Liver (tissue), 9 donors: Measurements from ENCODE around the gene BGN. TPM values are rescaled to one million over a fixed set of nuclear protein-coding genes. Genes with fewer than 3 reads are reported as not detected.

Source experiments
- DNase-seq: peaks from one replicate; pipeline ENCODE4 v3.0.0-alpha.2; 2017; ENCODE audit warnings: low spot score
- H3K27ac ChIP-seq, 2 donors: one replicate each; pipeline ENCODE4 v1.7.0; 2013; ENCODE audit warnings: inconsistent platforms in 2 of 2, low read length in 2 of 2, control low read depth in 1 of 2, low read depth in 1 of 2, mild to moderate bottlenecking in 1 of 2
- H3K27me3 ChIP-seq, 4 donors: one replicate each; pipeline versions ENCODE4 v1.6.1 to v1.7.0; 2013; ENCODE audit warnings: low read length in 3 of 4, inconsistent platforms in 1 of 4, mild to moderate bottlenecking in 1 of 4, moderate library complexity in 1 of 4; ENCODE audit not compliant: control insufficient read depth in 4 of 4, insufficient read depth in 4 of 4
- H3K36me3 ChIP-seq, 4 donors: one replicate each; pipeline versions ENCODE4 v1.6.1 to v1.7.0; 2013; ENCODE audit warnings: low read length in 3 of 4, mild to moderate bottlenecking in 3 of 4, low read depth in 1 of 4, moderate library complexity in 1 of 4; ENCODE audit not compliant: control insufficient read depth in 4 of 4, insufficient read depth in 3 of 4
- H3K4me1 ChIP-seq, 4 donors: one replicate each; pipeline versions ENCODE4 v1.6.1 to v1.7.0; 2013; ENCODE audit warnings: low read length in 3 of 4, mild to moderate bottlenecking in 3 of 4, moderate library complexity in 1 of 4; ENCODE audit not compliant: control insufficient read depth in 4 of 4, insufficient read depth in 4 of 4
- H3K4me3 ChIP-seq, 3 donors: one replicate each; pipeline versions ENCODE4 v1.6.1 to v1.7.0; 2013; ENCODE audit warnings: low read length in 3 of 3, control low read depth in 1 of 3, low read depth in 1 of 3, mild to moderate bottlenecking in 1 of 3
- H3K9ac ChIP-seq, 2 donors: one replicate each; pipeline ENCODE4 v1.7.0; 2013; ENCODE audit warnings: low read length in 2 of 2, mild to moderate bottlenecking in 2 of 2, moderate library complexity in 2 of 2, control low read depth in 1 of 2, low read depth in 1 of 2
- H3K9me3 ChIP-seq, 4 donors: one replicate each; pipeline versions ENCODE4 v1.6.1 to v1.7.0; 2013; ENCODE audit warnings: low read length in 3 of 4; ENCODE audit not compliant: control insufficient read depth in 4 of 4
- ATF3 ChIP-seq: IDR thresholded peaks from 2 replicates; pipeline ENCODE4 v1.6.1; 2016; ENCODE audit warnings: antibody characterized with exemption
- CTCF ChIP-seq: fragments of 150-350 bp; IDR thresholded peaks from 2 replicates; pipeline ENCODE4 v1.5.1; 2017; ENCODE audit warnings: improper control_type of control experiment, low read depth, low read length; ENCODE audit not compliant: missing input control
- EGR1 ChIP-seq, 2 donors: IDR thresholded peaks; 2 replicates each; pipeline ENCODE4 v1.6.1; 2016 to 2018; ENCODE audit warnings: antibody characterized with exemption in 2 of 2, low read depth in 2 of 2
- FOXA1 ChIP-seq: IDR thresholded peaks from 2 replicates; pipeline ENCODE4 v1.6.1; 2016; ENCODE audit warnings: antibody characterized with exemption
- FOXA2 ChIP-seq: IDR thresholded peaks from 2 replicates; pipeline ENCODE4 v1.6.1; 2016; ENCODE audit warnings: antibody characterized with exemption
- GABPA ChIP-seq, 2 donors: IDR thresholded peaks in 1 of 2; conservative IDR thresholded peaks in 1 of 2; 2 replicates each; pipeline ENCODE4 v1.6.1; 2016; ENCODE audit warnings: antibody characterized with exemption in 2 of 2, mild to moderate bottlenecking in 1 of 2, moderate library complexity in 1 of 2
- HNF4A ChIP-seq, 2 donors: conservative IDR thresholded peaks; 2 replicates each; pipeline ENCODE4 v1.6.1; 2016; ENCODE audit warnings: antibody characterized with exemption in 2 of 2, mild to moderate bottlenecking in 2 of 2
- HNF4G ChIP-seq: IDR thresholded peaks from 2 replicates; pipeline ENCODE4 v1.6.1; 2016; ENCODE audit warnings: antibody characterized with exemption
- JUND ChIP-seq, 2 donors: IDR thresholded peaks; 2 replicates each; pipeline ENCODE4 v1.6.1; 2016; ENCODE audit warnings: antibody characterized with exemption in 2 of 2
- MAX ChIP-seq: IDR thresholded peaks from 2 replicates; pipeline ENCODE4 v1.6.1; 2016; ENCODE audit warnings: antibody characterized with exemption
- NR2F2 ChIP-seq: IDR thresholded peaks from 2 replicates; pipeline ENCODE4 v1.6.1; 2016; ENCODE audit warnings: antibody characterized with exemption
- RAD21 ChIP-seq, 2 donors: IDR thresholded peaks; 2 replicates each; pipeline ENCODE4 v1.6.1; 2016; ENCODE audit warnings: antibody characterized with exemption in 2 of 2, mild to moderate bottlenecking in 2 of 2
- REST ChIP-seq: IDR thresholded peaks from 2 replicates; pipeline ENCODE4 v1.6.1; 2016; ENCODE audit warnings: antibody characterized with exemption, mild to moderate bottlenecking
- RXRA ChIP-seq, 2 donors: IDR thresholded peaks; 2 replicates each; pipeline ENCODE4 v1.6.1; 2017 to 2018; ENCODE audit warnings: antibody characterized with exemption in 2 of 2, mild to moderate bottlenecking in 1 of 2
- SP1 ChIP-seq: IDR thresholded peaks from 2 replicates; pipeline ENCODE4 v1.6.1; 2018; ENCODE audit warnings: antibody characterized with exemption, mild to moderate bottlenecking
- TAF1 ChIP-seq: conservative IDR thresholded peaks from 2 replicates; pipeline ENCODE4 v1.6.1; 2016; ENCODE audit warnings: antibody characterized with exemption, mild to moderate bottlenecking
- YY1 ChIP-seq: IDR thresholded peaks from 2 replicates; pipeline ENCODE4 v1.6.1; 2016; ENCODE audit warnings: antibody characterized with exemption, mild to moderate bottlenecking
- ZBTB33 ChIP-seq: IDR thresholded peaks from 2 replicates; pipeline ENCODE4 v1.6.1; 2016; ENCODE audit warnings: antibody characterized with exemption
- WGBS: extraction: QIAGEN DNeasy Blood & Tissue Kit; methylation state at CpG from one replicate; pipeline ENCODE4 v1.1.7; 2013; 5-methylcytosine and 5-hydroxymethylcytosine counted together
- polyA plus RNA-seq, 2 donors: library from polyadenylated mRNA; stranded (reverse) in 1 of 2; unstranded in 1 of 2; fragments of 200-250 nt in 1 of 2; fragments of >200 nt in 1 of 2; fragmentation: Nextera tagmentation in 1 of 2; extraction: Ambion mirVana in 1 of 2; gene quantifications; one replicate each; pipeline versions ENCODE4 v1.2.1 to v1.2.3, GENCODE V29; 2013 to 2015
- total RNA-seq, 2 donors: library from RNA; depleted of rRNA; stranded (reverse); fragments of >200 nt; gene quantifications; one replicate each; pipeline ENCODE4 v1.2.3, GENCODE V29; 2014
- donor health status: healthy.
- donor health status: healthy.
- donor health status: healthy.
- donor health status: healthy.
- donor health status: healthy.

BGN gene
- total and polyA plus RNA-seq, 4 donors, result 11.7 to 131 (median 44.8) TPM

GRCh38 chrX:153458476-153458875 is 36.3 kb upstream of the BGN start:
- H3K9me3 ChIP-seq, result no peaks in the 10 kb centered on the region
- no peak overlapping the region for H3K4me3 ChIP-seq
- 93% methylated on average over 4 of the region's 4 CpGs for WGBS
- TF ChIP-seq REST (no peak), HNF4A (conservative IDR thresholded peaks at IDR 0.05) (no peak), SP1 (no peak)
- H3K27me3 ChIP-seq, result no peaks in the 10 kb centered on the region
- no peak overlapping the region for H3K27ac ChIP-seq
- no peaks in the 10 kb centered on the region for H3K4me1 ChIP-seq
- H3K9ac ChIP-seq, result no peak overlapping the region
- H3K36me3 ChIP-seq, result peaks cover 0 to 6% (median 3%) of the 10 kb centered on the region in 4 donors
- no peak for DNase-seq

GRCh38 chrX:153459986-153460385 is 34.8 kb upstream of the BGN start:
- DNase-seq, result no peak
- 94% methylated on average over 4 of the region's 4 CpGs for WGBS

More at GRCh38 chrX:153459986-153460385, 34.8 kb upstream of the BGN start:
- Histone ChIP-seq H3K9ac (no peak overlapping the region), H3K27ac (no peak overlapping the region), H3K9me3 (no peaks in the 10 kb centered on the region), H3K36me3 (peaks cover under 1 to 7% (median 5%) of the 10 kb centered on the region in 4 donors), H3K4me3 (no peak overlapping the region), H3K4me1 (no peaks in the 10 kb centered on the region), H3K27me3 (no peaks in the 10 kb centered on the region)
- TF ChIP-seq FOXA1 (no peak), MAX (no peak), YY1 (no peak), ATF3 (no peak), JUND (IDR thresholded peaks at IDR 0.05) (no peak), ZBTB33 (no peak), HNF4G (no peak), EGR1 (IDR thresholded peaks at IDR 0.05; ENCODE audit: low read depth in 2 of 2) (no peak), CTCF (no peak), FOXA2 (no peak), GABPA (IDR thresholded peaks at IDR 0.05 in 1 of 2, conservative IDR thresholded peaks at IDR 0.05 in 1 of 2) (no peak), HNF4A (conservative IDR thresholded peaks at IDR 0.05) (no peak), TAF1 (no peak), RAD21 (IDR thresholded peaks at IDR 0.05) (no peak), SP1 (no peak), NR2F2 (no peak), RXRA (IDR thresholded peaks at IDR 0.05) (no peak), REST (no peak)
